Panc1 (cell line): Measurements from ENCODE around the gene ALS2CL. TPM values are rescaled to one million over a fixed set of nuclear protein-coding genes. Genes with fewer than 3 reads are reported as not detected.

Source experiments
- ATAC-seq: fragments of 200-7000 bp; cut with Tn5 transposase; 2 replicates; pipeline ENCODE4 v1.9.1; 2020; ENCODE audit warnings: mild to moderate bottlenecking, moderate library complexity
- BruUV-seq: library from RNA; stranded (reverse); fragments of 400-500 nt; replicated peaks from 2 replicates; lab custom pipeline; 2021; lab: Mats Ljungman, UMichigan
- CTCF ChIA-PET: fragments of 300-600 bp; sonication (Branson Sonifier 250); formaldehyde crosslinking; loops from one replicate; lab custom pipeline; 2022; ENCODE audit warnings: antibody characterized with exemption; lab: Charles Lee
- POLR2A ChIA-PET: fragments of 300-600 bp; sonication (Branson Sonifier 250); formaldehyde crosslinking; loops from one replicate; lab custom pipeline; 2022; ENCODE audit warnings: antibody characterized with exemption; lab: Charles Lee
- DNase-seq: peaks from one replicate; pipeline ENCODE4 v3.0.0-alpha.2; 2010; ENCODE audit warnings: low read depth, low spot score
- H3K27ac ChIP-seq: 2 replicates; pipeline ENCODE4 v1.5.1; 2011; ENCODE audit warnings: mild to moderate bottlenecking, low read length, inconsistent platforms
- H3K27me3 ChIP-seq: fragments of 200-500 bp; sonication (Bioruptor generic); 2 replicates; pipeline ENCODE4 v1.6.0; 2014; ENCODE audit warnings: low read length, inconsistent platforms; ENCODE audit not compliant: control insufficient read depth, insufficient read depth
- H3K36me3 ChIP-seq: fragments of 200-500 bp; sonication (Bioruptor generic); 2 replicates; pipeline ENCODE4 v1.5.1; 2014; ENCODE audit warnings: inconsistent platforms, mild to moderate bottlenecking, low read length, moderate library complexity; ENCODE audit not compliant: control insufficient read depth, insufficient read depth
- H3K4me1 ChIP-seq: 2 replicates; pipeline ENCODE4 v1.5.1; 2011; ENCODE audit warnings: inconsistent platforms, mild to moderate bottlenecking, low read length, moderate library complexity; ENCODE audit not compliant: control insufficient read depth, insufficient read depth
- H3K4me3 ChIP-seq, 2 experiments: 2 replicates each; pipeline ENCODE4 v1.5.1; 2011 to 2012; ENCODE audit warnings: low read depth in 2 of 2, low read length in 2 of 2, mild to moderate bottlenecking in 2 of 2, inconsistent platforms in 1 of 2, moderate library complexity in 1 of 2
- H3K9me3 ChIP-seq: fragments of 200-500 bp; sonication (Bioruptor generic); 2 replicates; pipeline ENCODE4 v1.5.1; 2014; ENCODE audit warnings: low read depth, mild to moderate bottlenecking, inconsistent platforms, low read length, moderate library complexity; ENCODE audit not compliant: control insufficient read depth, insufficient read depth
- CTCF ChIP-seq: fragments of 450-650 bp; IDR thresholded peaks from 2 replicates; pipeline ENCODE4 v1.5.1; 2017; ENCODE audit warnings: mild to moderate bottlenecking
- POLR2AphosphoS5 ChIP-seq: IDR thresholded peaks from 2 replicates; pipeline ENCODE4 v1.6.1; 2012; ENCODE audit warnings: mild to moderate bottlenecking, low read depth, low read length, moderate library complexity
- REST ChIP-seq, 2 experiments: IDR thresholded peaks; 2 replicates each; pipeline ENCODE4 v1.6.1; 2011 to 2012; ENCODE audit warnings: low read depth in 2 of 2, control low read depth in 1 of 2, low read length in 1 of 2, mild to moderate bottlenecking in 1 of 2, moderate library complexity in 1 of 2; ENCODE audit not compliant: insufficient read depth in 1 of 2
- SIN3A ChIP-seq: IDR thresholded peaks from 2 replicates; pipeline ENCODE4 v1.6.1; 2012; ENCODE audit warnings: low read depth, mild to moderate bottlenecking, low read length, moderate library complexity, borderline replicate concordance; ENCODE audit not compliant: insufficient read depth
- TCF7L2 ChIP-seq: IDR thresholded peaks from 2 replicates; pipeline ENCODE4 v1.6.1; 2011; ENCODE audit warnings: mild to moderate bottlenecking, low read depth, low read length, inconsistent platforms
- in situ Hi-C: cut with HindIII; loops from 2 replicates; pipeline ENCODE4 v1.10.0; 2016; ENCODE audit warnings: low sequenced_read_pairs, low pct_unique_long_range_greater_than_20kb
- intact Hi-C: fragments of 100-400 bp; cut with micrococcal nuclease; formaldehyde crosslinking; loops from one replicate; pipeline ENCODE4 v1.10.0; 2022; ENCODE audit not compliant: unreplicated experiment
- total RNA-seq: library from RNA; stranded (reverse); gene quantifications from one replicate; pipeline ENCODE4 v1.2.1, GENCODE V29; 2021; ENCODE audit not compliant: unreplicated experiment

The ALS2CL gene
- total RNA-seq, 1 experiment from 2014 or later = 2.7 TPM

- in situ Hi-C loops (no loop called here), intact Hi-C loops (no loop called here)
- POLR2A ChIA-PET = no interaction called here
- H3K27me3 ChIP-seq = no peaks in the 10 kb centered on the region
- no peak overlapping the region for H3K27ac ChIP-seq
- TF ChIP-seq REST (IDR thresholded peaks at IDR 0.05; ENCODE audit: insufficient read depth in 1 of 2, low read depth in 2 of 2, low read length in 1 of 2) = no peak
- no peak for TF ChIP-seq POLR2AphosphoS5
- TF ChIP-seq TCF7L2 = no peak
- TF ChIP-seq CTCF = no peak
- no peak for TF ChIP-seq SIN3A
- H3K9me3 ChIP-seq = no peaks in the 10 kb centered on the region
- CTCF ChIA-PET = no interaction called here
- no peaks in the 10 kb centered on the region for H3K36me3 ChIP-seq
- H3K4me3 ChIP-seq = no peak overlapping the region
- H3K4me1 ChIP-seq = no peaks in the 10 kb centered on the region
- ATAC-seq = no peak
- no peak for DNase-seq
- BruUV-seq = no TSS peak
These were observed 16.7 kb downstream of the ALS2CL start for GRCh38 chr3:46676601-46677410.

- H3K4me1 ChIP-seq = no peaks in the 10 kb centered on the region
- no peak for ATAC-seq
- no peaks in the 10 kb centered on the region for H3K36me3 ChIP-seq
- no peak overlapping the region for H3K27ac ChIP-seq
- TF ChIP-seq SIN3A (no peak), REST (IDR thresholded peaks at IDR 0.05; ENCODE audit: insufficient read depth in 1 of 2, low read depth in 2 of 2, low read length in 1 of 2) (no peak), POLR2AphosphoS5 (no peak)
- no peaks in the 10 kb centered on the region for H3K9me3 ChIP-seq
- H3K27me3 ChIP-seq = no peaks in the 10 kb centered on the region
- intact Hi-C loops (no loop called here), in situ Hi-C loops (no loop called here)
- ChIA-PET POLR2A (no interaction called here), CTCF (no interaction called here)
- DNase-seq = no peak
- no TSS peak for BruUV-seq
- H3K4me3 ChIP-seq = no peak overlapping the region
These were observed 17.5 kb downstream of the ALS2CL start for GRCh38 chr3:46675843-46676567.
